ENCODE results near the gene PTPN5.

GRCh38 chr11:18765554-18765953 lies 26.0 kb downstream of the PTPN5 start:
- TF ChIP-seq CTCF (IDR thresholded peaks at IDR 0.05; ENCODE audit: low read length), result no peak
- TF ChIP-seq EZH2phosphoT487 (IDR thresholded peaks at IDR 0.05; ENCODE audit: low read length), result no peak
- TF ChIP-seq EZH2 (optimal IDR thresholded peaks at IDR 0.05; ENCODE audit: low read depth, low read length), result no peak
